T47D (cell line): ENCODE results near the gene TSPAN6.
A peak's percentile ranks its signal among the peaks of the same experiment; 100 is the strongest.

Experiments used
- DNase-seq, 2 experiments: peaks; one replicate each; pipeline versions ENCODE4 v3.0.0 to v3.0.0-alpha.2; 2011 to 2012; ENCODE audit warnings: low read depth in 1 of 2, low spot score in 1 of 2
- JUND ChIP-seq: IDR thresholded peaks from 2 replicates; pipeline ENCODE4 v1.6.1; 2012; ENCODE audit warnings: low read depth
- in situ Hi-C: cut with HindIII; loops from 2 replicates; pipeline ENCODE4 v1.10.0; 2016; ENCODE audit warnings: low sequenced_read_pairs, low pct_unique_long_range_greater_than_20kb

Gene TSPAN6

DNA sequence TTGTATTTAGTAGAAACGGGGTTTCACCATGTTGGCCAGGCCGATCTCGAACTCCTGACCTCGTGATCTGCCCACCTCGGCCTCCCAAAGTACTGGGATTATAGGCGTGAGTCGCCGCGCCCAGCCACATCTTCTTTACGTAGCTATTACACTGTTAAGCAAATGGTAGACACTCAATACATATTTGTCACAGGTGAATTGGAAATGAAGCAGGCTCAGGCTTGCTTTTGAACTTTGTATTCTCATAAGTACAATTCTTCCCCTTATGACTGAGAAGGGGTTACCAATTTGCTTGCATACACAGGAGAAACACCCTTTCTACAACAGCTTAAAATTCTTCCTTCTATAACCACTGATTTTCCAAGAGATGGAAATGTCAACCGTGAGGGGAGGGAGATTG is 6.6 kb upstream of the TSPAN6 start:
- TF ChIP-seq JUND: no peak
- in situ Hi-C loops: no loop called here
- no peak for DNase-seq

DNA sequence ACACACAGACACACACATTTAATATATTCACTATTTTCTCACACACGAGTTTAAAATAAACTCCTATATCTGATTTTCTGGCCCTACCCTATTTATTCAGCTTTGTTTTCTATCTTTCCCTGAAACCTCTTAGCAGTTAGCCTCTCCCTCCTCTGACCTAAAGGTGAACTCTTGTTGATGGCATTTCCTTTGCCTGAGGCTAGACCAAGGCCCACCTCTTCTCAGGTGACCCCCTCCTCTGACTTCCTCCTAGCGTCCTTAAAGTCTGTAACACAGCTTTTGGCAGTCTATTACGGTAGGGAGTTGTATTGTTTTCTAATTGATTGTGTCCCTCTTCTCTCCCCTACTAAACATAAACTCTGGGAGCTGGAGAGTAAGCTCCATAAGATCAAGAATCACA is 5.7 kb upstream of the TSPAN6 start:
- in situ Hi-C loops: no loop called here
- DNase-seq: no peak
- TF ChIP-seq JUND: no peak

- DNase-seq: no peak
- in situ Hi-C loops: no loop called here
- no peak for TF ChIP-seq JUND
Measured at GRCh38 chrX:100635989-100636320, 651 bp downstream of the TSPAN6 start.

DNA sequence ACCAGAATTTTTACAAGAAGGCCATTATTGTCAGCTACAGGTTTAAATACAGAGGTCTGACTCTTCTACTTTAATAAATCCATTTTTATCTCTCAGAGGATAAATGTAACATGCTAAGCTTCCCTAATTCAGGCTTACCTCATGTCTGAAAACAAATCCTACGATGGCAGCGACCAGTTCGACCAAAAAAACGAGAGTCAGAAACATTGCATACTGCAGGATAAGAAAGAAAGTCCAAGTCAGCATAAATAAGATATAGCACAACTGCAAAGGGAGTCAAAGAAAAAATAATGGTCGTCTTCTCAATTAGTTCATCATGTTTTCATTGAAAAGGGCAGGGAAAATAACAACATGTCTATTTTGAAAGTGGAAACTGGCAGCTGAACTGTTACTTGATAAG is 1.6 kb downstream of the TSPAN6 start:
- TF ChIP-seq JUND: no peak
- in situ Hi-C loops: no loop called here
- no peak for DNase-seq

GRCh38 chrX:100625985-100626491 is 10.6 kb downstream of the TSPAN6 start:
- in situ Hi-C loops: no loop called here
- DNase-seq: no peak
- TF ChIP-seq JUND: no peak

GRCh38 chrX:100623001-100623400 is 13.6 kb downstream of the TSPAN6 start:
- in situ Hi-C loops: no loop called here
- TF ChIP-seq JUND: no peak
- no peak for DNase-seq

DNA sequence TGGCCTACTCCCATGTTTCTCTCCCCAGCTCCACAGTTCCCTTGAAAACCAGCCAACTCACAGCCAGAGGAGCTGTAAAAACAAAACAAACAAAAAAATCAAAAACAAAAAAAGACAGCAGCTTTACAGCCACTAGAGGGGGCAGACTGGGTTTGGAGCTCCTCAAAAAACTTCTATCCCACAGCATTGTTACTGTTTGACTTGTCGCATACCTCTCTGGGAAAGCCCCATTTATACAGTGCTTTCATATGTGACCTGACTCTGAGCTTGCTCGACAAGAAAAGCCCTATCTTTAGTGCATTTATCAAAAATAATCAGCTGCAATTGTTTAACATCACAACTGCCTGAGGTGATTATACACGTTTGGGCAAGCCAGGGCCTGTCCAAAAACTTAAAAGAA is 21.6 kb downstream of the TSPAN6 start:
- TF ChIP-seq JUND: no peak
- DNase-seq: peak in 1 of 2 experiments; percentile 53
- in situ Hi-C loops: no loop called here

DNA sequence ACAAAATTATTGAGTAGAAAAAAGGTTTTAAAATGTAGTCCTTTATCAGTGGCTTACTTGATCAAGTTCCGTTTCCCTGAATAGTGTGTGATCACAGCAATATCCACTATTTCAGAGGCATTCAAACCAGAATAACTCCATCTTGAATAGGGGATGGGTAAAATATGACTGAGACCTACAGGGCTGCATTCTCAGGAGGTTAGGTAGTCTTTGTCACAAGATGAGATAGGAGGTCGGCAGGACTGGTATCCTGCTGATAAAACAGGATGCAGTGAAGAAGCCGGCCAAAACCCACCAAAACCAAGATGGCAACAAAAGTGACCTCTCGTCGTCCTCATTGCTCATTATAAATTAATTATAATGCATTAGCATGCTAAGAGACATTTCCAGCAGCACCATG is 24.7 kb downstream of the TSPAN6 start:
- DNase-seq: no peak
- in situ Hi-C loops: no loop called here
- no peak for TF ChIP-seq JUND

- in situ Hi-C loops: no loop called here
- no peak for TF ChIP-seq JUND
- DNase-seq: no peak
Measured at GRCh38 chrX:100609591-100609990, 27.0 kb downstream of the TSPAN6 start.

- DNase-seq: no peak
- TF ChIP-seq JUND: no peak
- in situ Hi-C loops: no loop called here
Measured at GRCh38 chrX:100606753-100607152, 29.9 kb downstream of the TSPAN6 start.

DNA sequence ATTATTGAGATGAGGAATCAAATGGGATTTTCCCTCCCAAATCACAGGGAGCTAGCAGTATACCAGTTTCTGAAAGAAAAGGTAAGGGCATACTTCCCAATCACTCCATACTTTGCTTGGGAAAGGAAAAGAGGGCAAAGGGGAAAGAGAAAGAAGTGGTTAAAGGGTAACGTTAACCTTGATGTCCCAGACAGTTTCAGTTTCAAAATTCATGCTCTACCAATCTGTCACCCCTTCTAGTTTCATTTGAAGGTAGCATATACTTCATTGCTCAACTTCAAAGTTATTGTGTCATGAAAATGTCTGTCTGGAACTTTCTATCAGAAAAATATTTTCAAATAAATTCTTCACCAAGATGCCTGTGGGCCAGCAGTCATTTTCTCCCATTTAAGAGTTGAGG is 35.8 kb downstream of the TSPAN6 start:
- no peak for TF ChIP-seq JUND
- no peak for DNase-seq

DNA sequence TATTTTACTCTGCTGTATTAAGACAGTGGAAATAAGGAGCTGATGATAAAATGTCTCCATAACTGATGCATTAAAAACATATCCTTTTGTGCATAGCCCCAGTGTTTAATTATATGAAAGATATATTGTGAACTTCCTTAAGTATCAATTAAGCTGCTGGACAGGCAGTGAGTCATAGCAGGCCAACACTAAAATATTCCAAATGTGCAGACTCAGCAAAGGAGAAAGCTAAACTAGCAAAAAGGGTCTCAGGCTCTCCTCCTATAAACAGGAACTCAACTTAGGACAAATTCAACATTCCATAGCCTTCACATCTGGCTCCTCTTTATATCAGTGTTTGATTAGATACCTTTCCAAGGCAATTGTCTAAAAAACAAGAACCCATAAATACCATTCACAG is 36.3 kb downstream of the TSPAN6 start:
- TF ChIP-seq JUND: no peak
- DNase-seq: no peak
- in situ Hi-C loops: no loop called here

More for the DNA sequence above, 35.8 kb downstream of the TSPAN6 start:
- in situ Hi-C loops: no loop called here

DNA sequence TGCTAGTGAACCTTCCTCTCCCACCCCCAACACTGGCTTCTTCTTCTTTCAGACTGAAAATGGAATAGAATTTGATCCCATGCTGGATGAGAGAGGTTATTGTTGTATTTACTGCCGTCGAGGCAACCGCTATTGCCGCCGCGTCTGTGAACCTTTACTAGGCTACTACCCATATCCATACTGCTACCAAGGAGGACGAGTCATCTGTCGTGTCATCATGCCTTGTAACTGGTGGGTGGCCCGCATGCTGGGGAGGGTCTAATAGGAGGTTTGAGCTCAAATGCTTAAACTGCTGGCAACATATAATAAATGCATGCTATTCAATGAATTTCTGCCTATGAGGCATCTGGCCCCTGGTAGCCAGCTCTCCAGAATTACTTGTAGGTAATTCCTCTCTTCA is 37.1 kb downstream of the TSPAN6 start:
- in situ Hi-C loops: no loop called here
- no peak for TF ChIP-seq JUND
- no peak for DNase-seq

GRCh38 chrX:100596601-100597000 is 40.0 kb downstream of the TSPAN6 start:
- no peak for DNase-seq
- no peak for TF ChIP-seq JUND
- in situ Hi-C loops: no loop called here
